ENCODE measurements around the gene RMI2. TPM values are rescaled to one million over a fixed set of nuclear protein-coding genes. Genes with fewer than 3 reads are reported as not detected.

The RMI2 gene
- total and polyA plus RNA-seq, 2 experiments from 2014 or later: 15.7 to 45.3 TPM

GRCh38 chr16:11350519-11350918 is 5.3 kb downstream of the RMI2 start:
- no peak for TF ChIP-seq CTCF (IDR thresholded peaks at IDR 0.05; ENCODE audit: low read depth, low read length)
- Histone ChIP-seq H3K27ac (no peak overlapping the region), H3K4me1 (ENCODE audit: low read depth) (no peaks in the 10 kb centered on the region), H3K9me3 (ENCODE audit: low read depth) (no peaks in the 10 kb centered on the region), H3K36me3 (no peaks in the 10 kb centered on the region), H3K27me3 (no peaks in the 10 kb centered on the region), H3K4me3 (no peak overlapping the region)
- no peak for DNase-seq (ENCODE audit: low read depth in 1 of 2, low spot score in 1 of 2)

- H3K4me3 ChIP-seq: no peak overlapping the region
- H3K36me3 ChIP-seq: no peaks in the 10 kb centered on the region
- H3K4me1 ChIP-seq (ENCODE audit: low read depth): no peaks in the 10 kb centered on the region
- no peaks in the 10 kb centered on the region for H3K27me3 ChIP-seq
- DNase-seq (ENCODE audit: low read depth in 1 of 2, low spot score in 1 of 2): peak in 1 of 2 donors; percentile 74
- H3K9me3 ChIP-seq (ENCODE audit: low read depth): no peaks in the 10 kb centered on the region
- no peak overlapping the region for H3K27ac ChIP-seq
- no peak for TF ChIP-seq CTCF (IDR thresholded peaks at IDR 0.05; ENCODE audit: low read depth, low read length)
These were observed 5.7 kb downstream of the RMI2 start for GRCh38 chr16:11350921-11351335.

- Histone ChIP-seq H3K9me3 (ENCODE audit: low read depth) (no peaks in the 10 kb centered on the region), H3K4me1 (ENCODE audit: low read depth) (peaks cover 4% of the 10 kb centered on the region), H3K27me3 (no peaks in the 10 kb centered on the region), H3K27ac (no peak overlapping the region), H3K4me3 (no peak overlapping the region), H3K36me3 (no peaks in the 10 kb centered on the region)
- DNase-seq (ENCODE audit: low read depth in 1 of 2, low spot score in 1 of 2): no peak
- TF ChIP-seq CTCF (IDR thresholded peaks at IDR 0.05; ENCODE audit: low read depth, low read length): no peak
These were observed 7.9 kb downstream of the RMI2 start for GRCh38 chr16:11353158-11353557.

DNA sequence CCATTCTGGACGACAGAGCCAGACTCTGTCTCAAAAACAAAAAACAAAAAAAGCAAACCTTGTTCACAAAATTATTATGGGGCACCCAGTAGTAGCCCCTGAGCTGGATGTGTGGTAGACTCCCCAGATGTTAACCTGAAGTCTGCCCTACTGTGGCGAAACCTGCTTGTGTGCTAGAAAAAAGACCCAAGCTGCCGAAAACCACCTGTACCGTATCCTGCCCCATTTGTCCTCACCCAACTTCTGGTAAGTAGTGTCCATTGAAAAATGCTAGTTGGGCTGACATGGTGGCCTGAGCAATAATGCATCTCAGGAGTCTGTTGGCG is 9.1 kb downstream of the RMI2 start:
- no peak for TF ChIP-seq CTCF (IDR thresholded peaks at IDR 0.05; ENCODE audit: low read depth, low read length)
- H3K9me3 ChIP-seq (ENCODE audit: low read depth): no peaks in the 10 kb centered on the region
- peaks cover 4% of the 10 kb centered on the region for H3K4me1 ChIP-seq (ENCODE audit: low read depth)
- no peaks in the 10 kb centered on the region for H3K27me3 ChIP-seq
- DNase-seq (ENCODE audit: low read depth in 1 of 2, low spot score in 1 of 2): no peak
- no peaks in the 10 kb centered on the region for H3K36me3 ChIP-seq
- no peak overlapping the region for H3K4me3 ChIP-seq
- H3K27ac ChIP-seq: no peak overlapping the region

- peaks cover 4% of the 10 kb centered on the region for H3K4me1 ChIP-seq (ENCODE audit: low read depth)
- no peaks in the 10 kb centered on the region for H3K9me3 ChIP-seq (ENCODE audit: low read depth)
- no peaks in the 10 kb centered on the region for H3K27me3 ChIP-seq
- no peaks in the 10 kb centered on the region for H3K36me3 ChIP-seq
- TF ChIP-seq CTCF (IDR thresholded peaks at IDR 0.05; ENCODE audit: low read depth, low read length): no peak
- peak in 1 of 2 donors; percentile 66 for DNase-seq (ENCODE audit: low read depth in 1 of 2, low spot score in 1 of 2)
- no peak overlapping the region for H3K4me3 ChIP-seq
- no peak overlapping the region for H3K27ac ChIP-seq
These were observed 9.7 kb downstream of the RMI2 start for GRCh38 chr16:11354733-11355574.

Measured in cardiac muscle cell (in vitro differentiated cells and primary cell).